Fibroblast of lung (primary cell): ENCODE data around the gene ITGA3. TPM values are rescaled to one million over a fixed set of nuclear protein-coding genes. Genes with fewer than 3 reads are reported as not detected.

Experiments used
- DNase-seq, 2 donors: peaks; one replicate each; pipeline versions ENCODE4 v3.0.0 to v3.0.0-alpha.2; 2010; ENCODE audit warnings: low read depth in 2 of 2
- H2AFZ ChIP-seq: 2 replicates; pipeline ENCODE4 v1.5.1; 2012; ENCODE audit warnings: low read length, control low read depth, inconsistent platforms
- H3K27ac ChIP-seq: 2 replicates; pipeline ENCODE4 v1.5.1; 2011; ENCODE audit warnings: low read length, control low read depth; ENCODE audit not compliant: insufficient read depth
- H3K27me3 ChIP-seq: 2 replicates; pipeline ENCODE4 v1.5.1; 2011; ENCODE audit warnings: mild to moderate bottlenecking, low read length; ENCODE audit not compliant: control insufficient read depth, insufficient read depth
- H3K36me3 ChIP-seq: 2 replicates; pipeline ENCODE4 v1.5.1; 2011; ENCODE audit warnings: low read length; ENCODE audit not compliant: control insufficient read depth, insufficient read depth
- H3K4me1 ChIP-seq: 2 replicates; pipeline ENCODE4 v1.5.1; 2011; ENCODE audit warnings: low read length; ENCODE audit not compliant: control insufficient read depth, insufficient read depth; ENCODE audit errors: extremely low read depth
- H3K4me2 ChIP-seq: 2 replicates; pipeline ENCODE4 v1.5.1; 2011; ENCODE audit warnings: low read length, control low read depth; ENCODE audit not compliant: insufficient read depth; ENCODE audit errors: extremely low read depth
- H3K4me3 ChIP-seq, 4 experiments: fragments of 200-600 bp in 1 of 4; sonication (generic) in 1 of 4; replicated peaks in 1 of 4; 2 replicates each; pipeline ENCODE4 v1.5.1; 2011 to 2016; ENCODE audit warnings: low read length in 4 of 4, low read depth in 3 of 4, mild to moderate bottlenecking in 3 of 4, control low read depth in 2 of 4, inconsistent platforms in 1 of 4, mixed read lengths in 1 of 4; ENCODE audit not compliant: insufficient read depth in 1 of 4; ENCODE audit errors: control extremely low read depth in 1 of 4
- H3K79me2 ChIP-seq: 2 replicates; pipeline ENCODE4 v1.5.1; 2012; ENCODE audit warnings: mild to moderate bottlenecking, low read length, inconsistent platforms; ENCODE audit not compliant: control insufficient read depth, insufficient read depth
- H3K9ac ChIP-seq: 2 replicates; pipeline ENCODE4 v1.5.1; 2011; ENCODE audit warnings: mild to moderate bottlenecking, low read length, control low read depth; ENCODE audit not compliant: insufficient read depth
- H3K9me3 ChIP-seq: 2 replicates; pipeline ENCODE4 v1.5.1; 2012; ENCODE audit warnings: low read depth, low read length; ENCODE audit not compliant: control insufficient read depth, insufficient read depth
- H4K20me1 ChIP-seq: 2 replicates; pipeline ENCODE4 v1.5.1; 2011; ENCODE audit warnings: low read length; ENCODE audit not compliant: control insufficient read depth, insufficient read depth; ENCODE audit errors: extremely low read depth
- EZH2 ChIP-seq: IDR thresholded peaks from 2 replicates; pipeline ENCODE4 v1.5.1; 2012; ENCODE audit warnings: low read length, control low read depth, mild to moderate bottlenecking; ENCODE audit errors: missing control alignments
- polyA plus RNA-seq, 2 donors: library from polyadenylated mRNA; depleted of rRNA in 1 of 2; stranded (reverse) in 1 of 2; unstranded in 1 of 2; fragments of >200 nt; gene quantifications; 2 replicates each; pipeline ENCODE4 v1.2.1, GENCODE V29; 2011 to 2012; ENCODE audit warnings: missing spikeins in 1 of 2
- total RNA-seq: library from RNA; depleted of rRNA; stranded (reverse); fragments of >200 nt; gene quantifications from 2 replicates; pipeline ENCODE4 v1.2.1, GENCODE V29; 2014
- TF ChIP-seq, protein P1 (sequence below), 2 donors: IDR thresholded peaks in 1 of 2; conservative IDR thresholded peaks in 1 of 2; 1 replicate in 1 of 2; 2 replicates in 1 of 2; pipeline ENCODE4 v1.5.1; 2011 to 2012; ENCODE audit warnings: low read length in 2 of 2, control low read depth in 1 of 2, inconsistent platforms in 1 of 2, low read depth in 1 of 2, mild to moderate bottlenecking in 1 of 2

Gene ITGA3
- total and polyA plus RNA-seq, 2 donors (not counting 1 experiment from before 2014, with no cell fraction given): 67.3 to 269 TPM

DNA sequence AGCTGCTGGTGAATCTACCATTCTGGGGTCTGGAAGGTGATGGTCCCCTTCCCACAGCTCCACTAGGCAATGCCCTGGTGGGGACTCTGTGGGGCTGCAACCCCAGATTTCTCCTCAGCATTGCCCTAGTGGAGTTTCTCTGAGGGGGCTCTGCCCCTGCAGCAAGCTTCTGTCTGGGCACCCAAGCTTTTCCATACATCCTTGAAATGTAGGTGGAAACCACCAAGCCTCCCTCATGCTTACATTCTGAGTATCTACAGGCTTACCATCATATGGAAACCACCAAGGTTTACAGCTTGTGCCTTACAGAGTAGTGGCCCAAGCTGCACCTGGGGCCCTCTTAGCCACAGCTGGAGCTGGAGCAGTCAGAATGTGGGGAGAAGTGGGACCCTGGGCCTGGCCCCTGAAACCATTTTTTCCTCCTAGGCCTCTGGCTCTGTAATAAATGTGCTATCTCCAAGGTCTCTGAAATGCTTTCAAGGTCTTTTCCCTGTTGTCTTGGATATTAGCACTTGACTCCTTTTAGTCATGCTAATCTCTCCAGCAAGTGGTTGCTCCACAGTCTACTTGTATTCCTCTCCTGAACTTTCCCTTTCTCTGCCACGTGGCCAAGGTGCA, 41.3 kb upstream of the ITGA3 start:
- TF ChIP-seq, protein P1, sequence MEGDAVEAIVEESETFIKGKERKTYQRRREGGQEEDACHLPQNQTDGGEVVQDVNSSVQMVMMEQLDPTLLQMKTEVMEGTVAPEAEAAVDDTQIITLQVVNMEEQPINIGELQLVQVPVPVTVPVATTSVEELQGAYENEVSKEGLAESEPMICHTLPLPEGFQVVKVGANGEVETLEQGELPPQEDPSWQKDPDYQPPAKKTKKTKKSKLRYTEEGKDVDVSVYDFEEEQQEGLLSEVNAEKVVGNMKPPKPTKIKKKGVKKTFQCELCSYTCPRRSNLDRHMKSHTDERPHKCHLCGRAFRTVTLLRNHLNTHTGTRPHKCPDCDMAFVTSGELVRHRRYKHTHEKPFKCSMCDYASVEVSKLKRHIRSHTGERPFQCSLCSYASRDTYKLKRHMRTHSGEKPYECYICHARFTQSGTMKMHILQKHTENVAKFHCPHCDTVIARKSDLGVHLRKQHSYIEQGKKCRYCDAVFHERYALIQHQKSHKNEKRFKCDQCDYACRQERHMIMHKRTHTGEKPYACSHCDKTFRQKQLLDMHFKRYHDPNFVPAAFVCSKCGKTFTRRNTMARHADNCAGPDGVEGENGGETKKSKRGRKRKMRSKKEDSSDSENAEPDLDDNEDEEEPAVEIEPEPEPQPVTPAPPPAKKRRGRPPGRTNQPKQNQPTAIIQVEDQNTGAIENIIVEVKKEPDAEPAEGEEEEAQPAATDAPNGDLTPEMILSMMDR (conservative IDR thresholded peaks at IDR 0.05 in 1 of 2, IDR thresholded peaks at IDR 0.05 in 1 of 2; ENCODE audit: low read depth in 1 of 2, low read length in 2 of 2): no peak
- no peak for TF ChIP-seq EZH2
- Histone ChIP-seq H4K20me1 (no peaks in the 10 kb centered on the region), H3K79me2 (no peaks in the 10 kb centered on the region), H3K4me1 (no peaks in the 10 kb centered on the region), H2AFZ (no peak overlapping the region), H3K27ac (no peak overlapping the region), H3K36me3 (no peaks in the 10 kb centered on the region), H3K9ac (no peak overlapping the region), H3K9me3 (no peaks in the 10 kb centered on the region), H3K27me3 (peaks cover 6% of the 10 kb centered on the region), H3K4me2 (no peak overlapping the region), H3K4me3 (no peak overlapping the region)
- no peak for DNase-seq

DNA sequence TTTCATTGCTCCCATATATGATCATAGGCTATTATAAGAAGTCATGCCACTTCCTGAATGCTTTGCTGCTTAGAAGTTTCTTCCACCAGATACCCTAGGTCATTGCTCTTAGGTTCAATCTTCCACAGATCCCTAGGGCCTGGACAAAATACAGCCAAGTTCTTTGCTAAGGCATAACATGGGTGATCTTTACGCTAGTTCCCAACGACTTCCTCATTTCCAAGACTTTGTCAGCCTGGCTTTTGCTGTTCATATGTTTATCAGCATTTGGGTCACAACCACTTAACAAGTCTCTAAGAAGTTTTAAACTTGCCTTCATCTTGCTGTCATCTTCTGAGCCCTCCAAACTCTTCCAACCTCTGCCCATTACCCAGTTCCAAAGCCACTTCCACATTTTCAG, 40.8 kb upstream of the ITGA3 start:
- no peak for DNase-seq
- H3K27me3 ChIP-seq: peaks cover 6% of the 10 kb centered on the region
- TF ChIP-seq, protein P1 (conservative IDR thresholded peaks at IDR 0.05 in 1 of 2, IDR thresholded peaks at IDR 0.05 in 1 of 2; ENCODE audit: low read depth in 1 of 2, low read length in 2 of 2): no peak
- TF ChIP-seq EZH2: no peak
- H3K36me3 ChIP-seq: no peaks in the 10 kb centered on the region
- H3K9me3 ChIP-seq: no peaks in the 10 kb centered on the region
- no peak overlapping the region for H3K4me2 ChIP-seq
- H3K4me1 ChIP-seq: no peaks in the 10 kb centered on the region
- H3K27ac ChIP-seq: no peak overlapping the region
- H3K4me3 ChIP-seq: no peak overlapping the region
- no peaks in the 10 kb centered on the region for H3K79me2 ChIP-seq
- no peaks in the 10 kb centered on the region for H4K20me1 ChIP-seq
- H3K9ac ChIP-seq: no peak overlapping the region
- no peak overlapping the region for H2AFZ ChIP-seq

- no peak for TF ChIP-seq EZH2
- TF ChIP-seq, protein P1 (conservative IDR thresholded peaks at IDR 0.05 in 1 of 2, IDR thresholded peaks at IDR 0.05 in 1 of 2; ENCODE audit: low read depth in 1 of 2, low read length in 2 of 2): no peak
- no peak overlapping the region for H3K4me2 ChIP-seq
- H2AFZ ChIP-seq: no peak overlapping the region
- H3K79me2 ChIP-seq: no peaks in the 10 kb centered on the region
- H3K4me1 ChIP-seq: peaks cover 2% of the 10 kb centered on the region
- DNase-seq: peak in 1 of 2 donors; percentile 34
- no peak overlapping the region for H3K4me3 ChIP-seq
- peaks cover 11% of the 10 kb centered on the region for H3K27me3 ChIP-seq
- H3K27ac ChIP-seq: no peak overlapping the region
- H3K9me3 ChIP-seq: no peaks in the 10 kb centered on the region
- H3K36me3 ChIP-seq: no peaks in the 10 kb centered on the region
- H3K9ac ChIP-seq: no peak overlapping the region
- H4K20me1 ChIP-seq: no peaks in the 10 kb centered on the region
Measured at GRCh38 chr17:50018909-50019308, 37.0 kb upstream of the ITGA3 start.
